Trophoblast cell (in vitro differentiated cells and primary cell): ENCODE measurements around the gene IKZF3.
A peak's percentile ranks its signal among the peaks of the same experiment; 100 is the strongest.
"Not testable (repeated sequence)": the region's sequence is repeated elsewhere in the genome, so short reads cannot be mapped to it uniquely, and the experiment has no call there.

Source experiments
- DNase-seq, 2 donors: peaks; one replicate each; pipeline ENCODE4 v3.0.0-alpha.2; 2016
- H2AFZ ChIP-seq: 2 replicates; pipeline ENCODE4 v1.6.1; 2013; ENCODE audit warnings: low read length, moderate library complexity, mild to moderate bottlenecking; ENCODE audit not compliant: insufficient read depth, poor library complexity
- H2AK5ac ChIP-seq: 2 replicates; pipeline ENCODE4 v1.6.1; 2013; ENCODE audit warnings: mild to moderate bottlenecking, low read length
- H2BK120ac ChIP-seq: 2 replicates; pipeline ENCODE4 v1.6.1; 2013; ENCODE audit warnings: low read length, mild to moderate bottlenecking, moderate library complexity; ENCODE audit not compliant: insufficient read depth, poor library complexity
- H2BK12ac ChIP-seq: 2 replicates; pipeline ENCODE4 v1.6.1; 2013; ENCODE audit warnings: mild to moderate bottlenecking, low read length, moderate library complexity
- H2BK5ac ChIP-seq: 2 replicates; pipeline ENCODE4 v1.6.1; 2013; ENCODE audit warnings: low read length, low read depth, moderate library complexity, mild to moderate bottlenecking; ENCODE audit not compliant: poor library complexity
- H3K14ac ChIP-seq: 2 replicates; pipeline ENCODE4 v1.6.1; 2013; ENCODE audit warnings: mild to moderate bottlenecking, low read length
- H3K18ac ChIP-seq: 2 replicates; pipeline ENCODE4 v1.6.1; 2013; ENCODE audit warnings: mild to moderate bottlenecking, low read length
- H3K23ac ChIP-seq: 2 replicates; pipeline ENCODE4 v1.6.1; 2013; ENCODE audit warnings: low read length
- H3K27ac ChIP-seq: 2 replicates; pipeline ENCODE4 v1.5.1; 2013; ENCODE audit warnings: low read depth, mild to moderate bottlenecking, inconsistent platforms, low read length, moderate library complexity
- H3K27me3 ChIP-seq: 2 replicates; pipeline ENCODE4 v1.6.1; 2013; ENCODE audit warnings: inconsistent platforms, mild to moderate bottlenecking, low read length, moderate library complexity; ENCODE audit not compliant: insufficient read depth
- H3K36me3 ChIP-seq, 2 experiments: 1 replicate in 1 of 2; 2 replicates in 1 of 2; pipeline ENCODE4 v1.6.1; 2013; ENCODE audit warnings: low read length in 2 of 2, mild to moderate bottlenecking in 2 of 2, moderate library complexity in 1 of 2; ENCODE audit not compliant: insufficient read depth in 2 of 2, control insufficient read depth in 1 of 2
- H3K4ac ChIP-seq: 2 replicates; pipeline ENCODE4 v1.6.1; 2013; ENCODE audit warnings: low read depth, mild to moderate bottlenecking, low read length, moderate library complexity
- H3K4me1 ChIP-seq, 2 experiments: 1 replicate in 1 of 2; 2 replicates in 1 of 2; pipeline ENCODE4 v1.6.1; 2013; ENCODE audit warnings: low read length in 2 of 2, mild to moderate bottlenecking in 2 of 2, moderate library complexity in 1 of 2; ENCODE audit not compliant: insufficient read depth in 2 of 2, control insufficient read depth in 1 of 2
- H3K4me2 ChIP-seq: 2 replicates; pipeline ENCODE4 v1.6.1; 2013; ENCODE audit warnings: inconsistent platforms, mild to moderate bottlenecking, low read length, moderate library complexity
- H3K4me3 ChIP-seq: 2 replicates; pipeline ENCODE4 v1.5.1; 2013; ENCODE audit warnings: mild to moderate bottlenecking, low read depth, low read length, inconsistent platforms
- H3K79me1 ChIP-seq: one replicate; pipeline ENCODE4 v1.6.1; 2013; ENCODE audit warnings: low read length
- H3K79me2 ChIP-seq: 2 replicates; pipeline ENCODE4 v1.6.1; 2013; ENCODE audit warnings: low read length, mild to moderate bottlenecking; ENCODE audit not compliant: control insufficient read depth, insufficient read depth, poor library complexity
- H3K9ac ChIP-seq: 2 replicates; pipeline ENCODE4 v1.6.1; 2013; ENCODE audit warnings: mild to moderate bottlenecking, low read length
- H3K9me3 ChIP-seq: 2 replicates; pipeline ENCODE4 v1.6.1; 2013; ENCODE audit warnings: low read depth, mild to moderate bottlenecking, control low read depth, inconsistent platforms, low read length; ENCODE audit not compliant: insufficient read depth
- H4K12ac ChIP-seq: 2 replicates; pipeline ENCODE4 v1.6.1; 2013; ENCODE audit warnings: low read depth, mild to moderate bottlenecking, low read length, moderate library complexity
- H4K8ac ChIP-seq: 2 replicates; pipeline ENCODE4 v1.6.1; 2013; ENCODE audit warnings: low read depth, mild to moderate bottlenecking, low read length, moderate library complexity
- H4K91ac ChIP-seq: one replicate; pipeline ENCODE4 v1.6.1; 2013; ENCODE audit warnings: low read depth, mild to moderate bottlenecking, low read length, moderate library complexity
- WGBS: extraction: QIAGEN DNeasy Blood & Tissue Kit; methylation state at CpG from one replicate; pipeline ENCODE4 v1.1.7; 2013; ENCODE audit warnings: missing lambda C conversion rate; ENCODE audit not compliant: insufficient read length, insufficient coverage; ENCODE audit errors: extremely low coverage; 5-methylcytosine and 5-hydroxymethylcytosine counted together

IKZF3 gene

DNA sequence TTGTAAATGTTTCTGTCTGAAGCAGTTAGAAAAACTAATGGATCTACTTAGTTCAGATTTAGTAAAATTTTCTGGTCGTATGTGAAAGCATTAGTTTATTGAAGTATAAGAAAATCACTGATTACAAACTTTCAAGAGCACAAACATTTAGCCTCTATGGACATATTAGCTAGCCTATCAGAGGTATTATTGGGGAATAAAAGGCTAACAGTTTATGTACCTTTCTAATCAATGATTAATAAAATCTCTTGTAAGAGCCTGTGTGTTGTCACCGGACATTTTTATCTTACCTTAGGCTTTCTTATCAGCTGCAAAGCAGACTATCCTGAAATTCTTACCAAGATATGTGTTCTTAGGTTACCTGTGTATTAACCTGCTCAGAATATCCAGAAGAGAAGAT, 25.1 kb upstream of the IKZF3 start:
- Histone ChIP-seq H4K12ac (no peak overlapping the region), H2BK120ac (no peak overlapping the region), H2AFZ (no peak overlapping the region), H3K9me3 (no peaks in the 10 kb centered on the region), H3K9ac (no peak overlapping the region), H3K23ac (no peak overlapping the region), H2AK5ac (no peak overlapping the region), H3K18ac (no peak overlapping the region), H2BK12ac (no peak overlapping the region), H3K4me2 (no peak overlapping the region), H4K91ac (no peak overlapping the region), H3K4me3 (no peak overlapping the region), H3K36me3 (no peaks in the 10 kb centered on the region), H2BK5ac (no peak overlapping the region), H3K4me1 (no peaks in the 10 kb centered on the region), H3K4ac (no peak overlapping the region), H3K27ac (no peak overlapping the region), H3K14ac (no peak overlapping the region), H4K8ac (no peak overlapping the region), H3K79me2 (no peaks in the 10 kb centered on the region), H3K27me3 (no peaks in the 10 kb centered on the region), H3K79me1 (no peaks in the 10 kb centered on the region)
- no peak for DNase-seq
- WGBS, result no CpG with 5 or more reads among the region's 2 CpGs

DNA sequence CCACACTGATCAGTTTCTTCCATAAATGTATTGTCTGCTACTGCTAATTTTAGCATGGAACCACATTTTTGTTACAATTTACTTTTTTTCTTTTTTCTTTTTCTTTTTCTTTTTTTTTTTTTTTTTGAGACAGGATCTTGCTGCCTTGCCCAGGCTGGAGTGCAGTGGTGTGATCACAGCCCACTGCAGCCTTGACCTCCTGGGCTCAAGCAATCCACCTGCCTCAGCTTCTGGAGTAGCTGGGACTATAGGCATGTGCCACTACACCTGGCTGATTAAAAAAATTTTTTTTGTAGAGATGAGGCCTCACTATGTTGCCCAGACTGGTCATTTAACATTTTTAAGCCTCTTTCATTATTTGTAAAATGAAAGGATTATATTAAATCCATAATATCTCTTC, 23.0 kb upstream of the IKZF3 start:
- Histone ChIP-seq H3K18ac (no peak overlapping the region), H2BK120ac (no peak overlapping the region), H3K27ac (no peak overlapping the region), H2AFZ (no peak overlapping the region), H3K4me3 (no peak overlapping the region), H3K23ac (no peak overlapping the region), H2AK5ac (no peak overlapping the region), H3K14ac (no peak overlapping the region), H2BK12ac (no peak overlapping the region), H3K79me2 (no peaks in the 10 kb centered on the region), H3K4me2 (no peak overlapping the region), H3K4ac (no peak overlapping the region), H3K4me1 (no peaks in the 10 kb centered on the region), H3K9ac (no peak overlapping the region), H4K91ac (no peak overlapping the region), H3K79me1 (no peaks in the 10 kb centered on the region), H4K8ac (no peak overlapping the region), H3K27me3 (no peaks in the 10 kb centered on the region), H3K36me3 (no peaks in the 10 kb centered on the region), H3K9me3 (no peaks in the 10 kb centered on the region), H4K12ac (no peak overlapping the region), H2BK5ac (no peak overlapping the region)
- no peak for DNase-seq

DNA sequence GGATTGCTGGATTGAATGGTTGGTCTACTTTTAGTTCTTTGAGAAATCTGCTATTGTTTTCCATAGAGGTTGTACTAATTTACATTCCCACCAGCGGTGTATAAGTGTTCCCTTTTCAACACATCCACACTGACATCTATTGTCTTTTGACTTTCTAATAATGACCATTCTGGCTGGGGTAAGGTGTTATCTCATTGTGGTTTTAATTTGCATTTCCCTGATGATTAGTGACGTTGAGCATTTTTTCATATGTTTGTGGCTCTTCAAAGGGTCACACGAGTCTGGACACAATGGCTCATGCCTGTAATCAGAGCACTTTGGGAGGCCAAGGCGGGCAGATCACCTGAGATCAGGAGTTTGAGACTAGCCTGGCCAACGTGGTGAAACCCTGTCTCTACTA, 22.0 kb upstream of the IKZF3 start:
- not testable (repeated sequence) for H4K8ac ChIP-seq, H3K4ac ChIP-seq, H3K4me1 ChIP-seq, H3K18ac ChIP-seq, H4K12ac ChIP-seq, H3K14ac ChIP-seq, H3K79me2 ChIP-seq, H3K4me2 ChIP-seq, H3K9me3 ChIP-seq, H4K91ac ChIP-seq, H2BK12ac ChIP-seq, H3K4me3 ChIP-seq, H3K27me3 ChIP-seq, H3K79me1 ChIP-seq, H3K23ac ChIP-seq, H3K27ac ChIP-seq, H2BK120ac ChIP-seq, H2AK5ac ChIP-seq, H3K9ac ChIP-seq, H3K36me3 ChIP-seq, H2BK5ac ChIP-seq, DNase-seq, H2AFZ ChIP-seq
- WGBS, result no CpG with 5 or more reads among the region's 5 CpGs

DNA sequence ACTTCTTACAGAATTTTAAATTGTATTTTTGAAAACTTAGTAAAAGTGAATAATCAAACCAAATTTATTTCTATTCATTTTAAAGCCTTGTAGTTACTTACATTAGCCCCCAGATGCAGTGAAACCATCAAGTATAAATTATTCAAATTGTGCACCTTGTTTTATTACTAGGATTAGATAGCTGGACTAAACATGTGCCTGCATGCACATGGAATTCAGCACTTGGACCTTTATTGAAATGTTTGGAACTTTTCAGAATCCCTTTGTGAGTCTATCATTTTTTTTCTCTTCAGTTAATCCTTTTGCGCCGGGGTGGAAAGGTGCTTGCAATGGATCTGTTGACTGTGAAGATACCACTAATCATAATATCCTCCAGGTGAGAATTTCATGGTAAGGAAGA, 8.6 kb upstream of the IKZF3 start:
- H4K91ac ChIP-seq, result no peak overlapping the region

More for the DNA sequence above, 8.6 kb upstream of the IKZF3 start:
- H3K27ac ChIP-seq, result no peak overlapping the region
- H3K4ac ChIP-seq, result no peak overlapping the region
- H2BK12ac ChIP-seq, result no peak overlapping the region
- no peaks in the 10 kb centered on the region for H3K36me3 ChIP-seq
- no peaks in the 10 kb centered on the region for H3K79me1 ChIP-seq
- H3K4me2 ChIP-seq, result no peak overlapping the region
- H3K18ac ChIP-seq, result no peak overlapping the region
- no peaks in the 10 kb centered on the region for H3K79me2 ChIP-seq
- H2AK5ac ChIP-seq, result no peak overlapping the region
- no peaks in the 10 kb centered on the region for H3K4me1 ChIP-seq
- H3K9ac ChIP-seq, result no peak overlapping the region
- no CpG with 5 or more reads among the region's 2 CpGs for WGBS
- H4K12ac ChIP-seq, result no peak overlapping the region
- H3K23ac ChIP-seq, result no peak overlapping the region
- H3K27me3 ChIP-seq, result no peaks in the 10 kb centered on the region
- no peak overlapping the region for H2AFZ ChIP-seq
- peaks cover 5% of the 10 kb centered on the region for H3K9me3 ChIP-seq
- no peak overlapping the region for H2BK5ac ChIP-seq
- no peak overlapping the region for H2BK120ac ChIP-seq
- no peak overlapping the region for H3K14ac ChIP-seq
- no peak overlapping the region for H4K8ac ChIP-seq
- H3K4me3 ChIP-seq, result no peak overlapping the region
- DNase-seq, result peak in 1 of 2 donors; percentile 14
